CD14-positive monocyte (primary cell): ENCODE measurements around the gene CHRNG. TPM values are rescaled to one million over a fixed set of nuclear protein-coding genes. Genes with fewer than 3 reads are reported as not detected.
A peak's percentile ranks its signal among the peaks of the same experiment; 100 is the strongest.

ENCODE experiments used
- DNase-seq, 3 donors: peaks; one replicate each; pipeline ENCODE4 v3.0.0-alpha.2; 2011 to 2022
- H2AFZ ChIP-seq: 2 replicates; pipeline ENCODE4 v1.6.0; 2012; ENCODE audit warnings: mild to moderate bottlenecking, low read depth, low read length, inconsistent platforms; ENCODE audit not compliant: insufficient read depth, poor library complexity, severe bottlenecking
- H3K27ac ChIP-seq, 2 donors: 1 replicate in 1 of 2; 2 replicates in 1 of 2; pipeline ENCODE4 v1.5.1; 2012 to 2013; ENCODE audit warnings: low read length in 2 of 2, control low read depth in 1 of 2, inconsistent platforms in 1 of 2, low read depth in 1 of 2, mild to moderate bottlenecking in 1 of 2
- H3K27me3 ChIP-seq, 2 donors: one replicate each; pipeline versions ENCODE4 v1.6.0 to v1.6.1; 2011 to 2013; ENCODE audit warnings: low read length in 2 of 2; ENCODE audit not compliant: control insufficient read depth in 2 of 2, insufficient read depth in 2 of 2
- H3K36me3 ChIP-seq, 2 donors: replicated peaks in 1 of 2; 1 replicate in 1 of 2; 2 replicates in 1 of 2; pipeline versions ENCODE4 v1.5.1 to v1.6.1; 2012 to 2013; ENCODE audit warnings: low read length in 2 of 2, control low read depth in 1 of 2, inconsistent platforms in 1 of 2, mild to moderate bottlenecking in 1 of 2; ENCODE audit not compliant: insufficient read depth in 2 of 2, control insufficient read depth in 1 of 2
- H3K4me1 ChIP-seq, 2 donors: 1 replicate in 1 of 2; 2 replicates in 1 of 2; pipeline versions ENCODE4 v1.5.1 to v1.6.1; 2012 to 2013; ENCODE audit warnings: low read length in 2 of 2, control low read depth in 1 of 2, inconsistent platforms in 1 of 2, mild to moderate bottlenecking in 1 of 2, moderate library complexity in 1 of 2; ENCODE audit not compliant: insufficient read depth in 2 of 2, control insufficient read depth in 1 of 2
- H3K4me2 ChIP-seq: replicated peaks from 2 replicates; pipeline ENCODE3; 2012; ENCODE audit warnings: low read length, moderate library complexity, mild to moderate bottlenecking; ENCODE audit not compliant: poor library complexity, severe bottlenecking; ENCODE audit errors: extremely low read depth
- H3K4me3 ChIP-seq, 3 experiments: fragments of 200-600 bp in 1 of 3; sonication (generic) in 1 of 3; replicated peaks in 1 of 3; 1 replicate in 2 of 3; 2 replicates in 1 of 3; pipeline ENCODE4 v1.5.1; 2011 to 2013; ENCODE audit warnings: low read length in 3 of 3, mild to moderate bottlenecking in 3 of 3, control low read depth in 2 of 3, low read depth in 2 of 3, inconsistent platforms in 1 of 3, moderate library complexity in 1 of 3
- H3K79me2 ChIP-seq: 2 replicates; pipeline ENCODE4 v1.6.0; 2012; ENCODE audit warnings: mild to moderate bottlenecking, control low read depth, inconsistent platforms, low read length, moderate library complexity; ENCODE audit not compliant: insufficient read depth
- H3K9ac ChIP-seq: 2 replicates; pipeline ENCODE4 v1.6.0; 2017; ENCODE audit warnings: low read length, mild to moderate bottlenecking; ENCODE audit not compliant: insufficient read depth, poor library complexity, severe bottlenecking
- H3K9me3 ChIP-seq, 2 donors: replicated peaks in 1 of 2; 1 replicate in 1 of 2; 2 replicates in 1 of 2; pipeline versions ENCODE4 v1.5.1 to v1.6.1; 2012 to 2013; ENCODE audit warnings: low read length in 2 of 2, control low read depth in 1 of 2; ENCODE audit not compliant: control insufficient read depth in 1 of 2, insufficient read depth in 1 of 2
- H4K20me1 ChIP-seq: 2 replicates; pipeline ENCODE4 v1.6.0; 2012; ENCODE audit warnings: mild to moderate bottlenecking, low read length, control low read depth, moderate library complexity; ENCODE audit not compliant: insufficient read depth
- H3K27ac Mint-ChIP-seq, 7 donors: one replicate each; pipeline ENCODE4 v1.8.0; 2020; ENCODE audit warnings: mild to moderate bottlenecking in 7 of 7, mixed read lengths in 7 of 7, moderate library complexity in 6 of 7, inconsistent platforms in 2 of 7
- H3K27me3 Mint-ChIP-seq, 3 donors: one replicate each; pipeline ENCODE4 v1.8.0; 2021 to 2022; ENCODE audit warnings: low read depth in 3 of 3, mild to moderate bottlenecking in 3 of 3, mixed read lengths in 3 of 3, moderate library complexity in 3 of 3, inconsistent platforms in 1 of 3
- H3K36me3 Mint-ChIP-seq, 2 donors: one replicate each; pipeline ENCODE4 v1.8.0; 2020; ENCODE audit warnings: mixed read lengths in 2 of 2, inconsistent platforms in 1 of 2, mild to moderate bottlenecking in 1 of 2
- H3K4me1 Mint-ChIP-seq: one replicate; pipeline ENCODE4 v1.8.0; 2020; ENCODE audit warnings: mild to moderate bottlenecking, mixed read lengths
- H3K4me3 Mint-ChIP-seq, 2 donors: one replicate each; pipeline ENCODE4 v1.8.0; 2020; ENCODE audit warnings: mild to moderate bottlenecking in 2 of 2, mixed read lengths in 2 of 2, moderate library complexity in 1 of 2
- H3K9me3 Mint-ChIP-seq, 7 donors: one replicate each; pipeline ENCODE4 v1.8.0; 2020 to 2022; ENCODE audit warnings: mixed read lengths in 7 of 7, mild to moderate bottlenecking in 6 of 7, moderate library complexity in 6 of 7, inconsistent platforms in 2 of 7
- WGBS: methylation state at CpG from one replicate; pipeline ENCODE4 v1.1.5; 2013; ENCODE audit warnings: missing lambda C conversion rate; ENCODE audit not compliant: insufficient coverage; 5-methylcytosine and 5-hydroxymethylcytosine counted together
- intact Hi-C, 2 donors: fragments of 100-400 bp; cut with micrococcal nuclease; formaldehyde crosslinking; loops; one replicate each; pipeline versions ENCODE4 v1.15.0 to v1.15.1; 2023
- polyA plus RNA-seq, 3 donors: library from polyadenylated mRNA; depleted of rRNA in 1 of 3; unstranded in 2 of 3; stranded (reverse) in 1 of 3; fragments of 300-500 nt in 2 of 3; fragments of >200 nt in 1 of 3; fragmentation: Illumina TruSeq in 2 of 3; gene quantifications; 1 replicate in 2 of 3; 2 replicates in 1 of 3; pipeline ENCODE4 v1.2.3, GENCODE V29; 2012 to 2021
- TF ChIP-seq, protein P1 (sequence below): fragments of 200-600 bp; IDR thresholded peaks from one replicate; pipeline ENCODE4 v1.8.0; 2022; ENCODE audit warnings: antibody characterized with exemption, mild to moderate bottlenecking

CHRNG gene
- polyA plus RNA-seq, 3 donors: not detected

GRCh38 chr2:232501331-232501771 is 38.1 kb upstream of the CHRNG start:
- Mint-ChIP-seq H3K9me3 (peaks cover 0 to 6% (median 0%) of the 10 kb centered on the region in 7 donors), H3K27me3 (peaks cover 45 to 66% (median 54%) of the 10 kb centered on the region in 3 donors), H3K27ac (no peak overlapping the region), H3K36me3 (no peaks in the 10 kb centered on the region), H3K4me1 (peaks cover 2% of the 10 kb centered on the region), H3K4me3 (no peak overlapping the region)
- Histone ChIP-seq H3K79me2 (no peaks in the 10 kb centered on the region), H3K9ac (no peak overlapping the region), H3K4me2 (no peak overlapping the region), H3K27ac (no peak overlapping the region), H3K4me1 (no peaks in the 10 kb centered on the region), H3K36me3 (no peaks in the 10 kb centered on the region), H2AFZ (no peak overlapping the region), H4K20me1 (no peaks in the 10 kb centered on the region), H3K27me3 (peaks cover 15 to 40% of the 10 kb centered on the region in 2 donors), H3K9me3 (peaks cover 0 to 11% of the 10 kb centered on the region in 2 donors), H3K4me3 (no peak overlapping the region)
- intact Hi-C loops: no loop called here
- no CpG with 5 or more reads among the region's 9 CpGs for WGBS
- no peak for DNase-seq
- TF ChIP-seq, protein P1, sequence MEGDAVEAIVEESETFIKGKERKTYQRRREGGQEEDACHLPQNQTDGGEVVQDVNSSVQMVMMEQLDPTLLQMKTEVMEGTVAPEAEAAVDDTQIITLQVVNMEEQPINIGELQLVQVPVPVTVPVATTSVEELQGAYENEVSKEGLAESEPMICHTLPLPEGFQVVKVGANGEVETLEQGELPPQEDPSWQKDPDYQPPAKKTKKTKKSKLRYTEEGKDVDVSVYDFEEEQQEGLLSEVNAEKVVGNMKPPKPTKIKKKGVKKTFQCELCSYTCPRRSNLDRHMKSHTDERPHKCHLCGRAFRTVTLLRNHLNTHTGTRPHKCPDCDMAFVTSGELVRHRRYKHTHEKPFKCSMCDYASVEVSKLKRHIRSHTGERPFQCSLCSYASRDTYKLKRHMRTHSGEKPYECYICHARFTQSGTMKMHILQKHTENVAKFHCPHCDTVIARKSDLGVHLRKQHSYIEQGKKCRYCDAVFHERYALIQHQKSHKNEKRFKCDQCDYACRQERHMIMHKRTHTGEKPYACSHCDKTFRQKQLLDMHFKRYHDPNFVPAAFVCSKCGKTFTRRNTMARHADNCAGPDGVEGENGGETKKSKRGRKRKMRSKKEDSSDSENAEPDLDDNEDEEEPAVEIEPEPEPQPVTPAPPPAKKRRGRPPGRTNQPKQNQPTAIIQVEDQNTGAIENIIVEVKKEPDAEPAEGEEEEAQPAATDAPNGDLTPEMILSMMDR: no peak

GRCh38 chr2:232501794-232502390 is 37.6 kb upstream of the CHRNG start:
- Histone ChIP-seq H4K20me1 (no peaks in the 10 kb centered on the region), H2AFZ (no peak overlapping the region), H3K9me3 (peaks cover 0 to 11% of the 10 kb centered on the region in 2 donors), H3K4me1 (no peaks in the 10 kb centered on the region), H3K4me3 (no peak overlapping the region), H3K4me2 (no peak overlapping the region), H3K36me3 (no peaks in the 10 kb centered on the region), H3K27me3 (peaks cover 15 to 40% of the 10 kb centered on the region in 2 donors), H3K27ac (no peak overlapping the region), H3K9ac (no peak overlapping the region), H3K79me2 (no peaks in the 10 kb centered on the region)
- Mint-ChIP-seq H3K4me3 (peak overlapping the region in 1 of 2 donors; percentile 42), H3K27me3 (peaks cover 46 to 72% (median 59%) of the 10 kb centered on the region in 3 donors), H3K27ac (no peak overlapping the region), H3K36me3 (no peaks in the 10 kb centered on the region), H3K9me3 (peaks cover 0 to 6% (median 0%) of the 10 kb centered on the region in 7 donors), H3K4me1 (peaks cover 2% of the 10 kb centered on the region)
- TF ChIP-seq, protein P1: no peak
- intact Hi-C loops: no loop called here
- WGBS: 84% methylated on average over 3 of the region's 10 CpGs
- no peak for DNase-seq
